Measurements from ENCODE around the gene ACVR1.
A peak's percentile ranks its signal among the peaks of the same experiment; 100 is the strongest.

ACVR1 gene

GRCh38 chr2:157876066-157876785, at the start of gene ACVR1:
Gene ACVR1, minus strand, starts transcription at chr2:157876330. Its CDS starts 76,837 bp downstream, at chr2:157799493.
- peak; percentile 71 for DNase-seq

GRCh38 chr2:157925071-157925470, 48.9 kb upstream of the ACVR1 start:
- no peak for DNase-seq

- no peak for DNase-seq
These were observed 47.6 kb upstream of the ACVR1 start for GRCh38 chr2:157923598-157924217.

GRCh38 chr2:157922815-157923214, 46.7 kb upstream of the ACVR1 start:
- no peak for DNase-seq

- DNase-seq, result no peak
These were observed 46.2 kb upstream of the ACVR1 start for GRCh38 chr2:157922336-157922735.

- DNase-seq, result no peak
These were observed 44.6 kb upstream of the ACVR1 start for GRCh38 chr2:157920736-157921135.

- DNase-seq, result no peak
These were observed 43.1 kb upstream of the ACVR1 start for GRCh38 chr2:157919181-157919580.

- DNase-seq, result no peak
These were observed 42.2 kb upstream of the ACVR1 start for GRCh38 chr2:157918319-157918718.

GRCh38 chr2:157911750-157912149, 35.6 kb upstream of the ACVR1 start:
- no peak for DNase-seq

- DNase-seq, result no peak
These were observed 35.1 kb upstream of the ACVR1 start for GRCh38 chr2:157911246-157911645.

GRCh38 chr2:157905092-157905491, 29.0 kb upstream of the ACVR1 start:
- DNase-seq, result no peak

GRCh38 chr2:157903626-157904025, 27.5 kb upstream of the ACVR1 start:
- DNase-seq, result no peak

GRCh38 chr2:157903151-157903550, 27.0 kb upstream of the ACVR1 start:
- DNase-seq, result no peak

GRCh38 chr2:157902692-157903091, 26.6 kb upstream of the ACVR1 start:
- no peak for DNase-seq

- DNase-seq, result no peak
These were observed 25.2 kb upstream of the ACVR1 start for GRCh38 chr2:157901325-157901724.

- DNase-seq, result no peak
These were observed 24.6 kb upstream of the ACVR1 start for GRCh38 chr2:157900684-157901083.

GRCh38 chr2:157900203-157900602, 24.1 kb upstream of the ACVR1 start:
- DNase-seq, result no peak

GRCh38 chr2:157899125-157899839, 23.2 kb upstream of the ACVR1 start:
- no peak for DNase-seq

GRCh38 chr2:157898591-157898996, 22.5 kb upstream of the ACVR1 start:
- DNase-seq, result no peak

GRCh38 chr2:157897106-157897971, 21.2 kb upstream of the ACVR1 start:
- no peak for DNase-seq

GRCh38 chr2:157895531-157895930, 19.4 kb upstream of the ACVR1 start:
- DNase-seq, result no peak

- DNase-seq, result no peak
These were observed 18.7 kb upstream of the ACVR1 start for GRCh38 chr2:157894694-157895435.
